ENCODE measurements around the gene CALN1. TPM values are rescaled to one million over a fixed set of nuclear protein-coding genes. Genes with fewer than 3 reads are reported as not detected.

The CALN1 gene
- total and polyA plus RNA-seq, 9 of the 15 experiments (the other 6 are each of a cell fraction or from before 2014, with no cell fraction given) = 1.4 to 7.5 (median 3.3) TPM

DNA sequence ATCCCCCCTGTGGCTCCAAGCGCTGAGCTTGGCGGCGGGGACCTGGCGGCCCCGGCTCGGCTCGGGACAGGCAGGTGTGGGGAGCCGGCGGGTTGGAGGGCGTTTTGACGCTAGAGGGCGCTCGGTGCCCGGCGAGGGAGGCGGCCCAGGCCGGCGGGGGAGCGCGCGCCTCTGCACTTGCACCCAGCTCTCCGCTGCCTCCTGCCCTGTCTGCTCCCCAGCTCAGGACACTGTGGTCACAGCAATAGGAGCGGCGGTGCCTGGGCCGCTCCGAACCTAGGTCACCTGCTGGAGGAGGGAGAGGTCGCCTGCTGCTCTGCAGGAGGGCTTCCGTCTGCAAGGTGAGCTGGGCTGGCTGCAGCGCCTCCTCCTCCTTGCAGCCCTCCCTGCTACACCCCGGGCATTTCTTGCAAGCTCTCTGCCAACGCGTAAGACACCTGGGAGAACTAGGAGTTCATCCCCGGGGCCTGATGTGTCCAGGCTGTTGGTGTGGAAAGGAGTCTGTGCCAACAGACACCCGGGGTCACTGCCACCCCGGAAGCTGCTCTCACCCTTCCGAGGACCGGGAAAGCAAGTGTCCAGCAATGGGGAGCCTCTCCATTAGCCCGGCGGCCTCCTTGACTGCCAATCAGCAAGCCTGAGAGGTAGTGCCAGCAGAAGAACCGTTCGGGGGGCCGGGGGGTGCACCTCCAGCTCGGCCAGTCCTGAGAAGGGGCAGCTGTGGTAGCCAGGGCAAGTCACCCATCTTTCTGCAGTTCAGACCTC lies 659.8 kb downstream of the CALN1 start (continued):
- peak; percentile 91 for TF ChIP-seq RB1 (IDR thresholded peaks at IDR 0.05; ENCODE audit: low read depth)
- no peak for TF ChIP-seq FOXJ2 (tag; IDR thresholded peaks at IDR 0.05)
- TF ChIP-seq EHMT2 (IDR thresholded peaks at IDR 0.05) = no peak
- TF ChIP-seq FOXP1 (CRISPR knock-in tag; IDR thresholded peaks at IDR 0.05) = no peak
- TF ChIP-seq, protein P1, sequence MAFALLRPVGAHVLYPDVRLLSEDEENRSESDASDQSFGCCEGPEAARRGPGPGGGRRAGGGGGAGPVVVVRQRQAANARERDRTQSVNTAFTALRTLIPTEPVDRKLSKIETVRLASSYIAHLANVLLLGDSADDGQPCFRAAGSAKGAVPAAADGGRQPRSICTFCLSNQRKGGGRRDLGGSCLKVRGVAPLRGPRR (CRISPR knock-in tag; IDR thresholded peaks at IDR 0.05) = no peak
- TF ChIP-seq ZNF79 (CRISPR knock-in tag; IDR thresholded peaks at IDR 0.05; ENCODE audit: low read depth) = no peak
- TF ChIP-seq, protein P2, sequence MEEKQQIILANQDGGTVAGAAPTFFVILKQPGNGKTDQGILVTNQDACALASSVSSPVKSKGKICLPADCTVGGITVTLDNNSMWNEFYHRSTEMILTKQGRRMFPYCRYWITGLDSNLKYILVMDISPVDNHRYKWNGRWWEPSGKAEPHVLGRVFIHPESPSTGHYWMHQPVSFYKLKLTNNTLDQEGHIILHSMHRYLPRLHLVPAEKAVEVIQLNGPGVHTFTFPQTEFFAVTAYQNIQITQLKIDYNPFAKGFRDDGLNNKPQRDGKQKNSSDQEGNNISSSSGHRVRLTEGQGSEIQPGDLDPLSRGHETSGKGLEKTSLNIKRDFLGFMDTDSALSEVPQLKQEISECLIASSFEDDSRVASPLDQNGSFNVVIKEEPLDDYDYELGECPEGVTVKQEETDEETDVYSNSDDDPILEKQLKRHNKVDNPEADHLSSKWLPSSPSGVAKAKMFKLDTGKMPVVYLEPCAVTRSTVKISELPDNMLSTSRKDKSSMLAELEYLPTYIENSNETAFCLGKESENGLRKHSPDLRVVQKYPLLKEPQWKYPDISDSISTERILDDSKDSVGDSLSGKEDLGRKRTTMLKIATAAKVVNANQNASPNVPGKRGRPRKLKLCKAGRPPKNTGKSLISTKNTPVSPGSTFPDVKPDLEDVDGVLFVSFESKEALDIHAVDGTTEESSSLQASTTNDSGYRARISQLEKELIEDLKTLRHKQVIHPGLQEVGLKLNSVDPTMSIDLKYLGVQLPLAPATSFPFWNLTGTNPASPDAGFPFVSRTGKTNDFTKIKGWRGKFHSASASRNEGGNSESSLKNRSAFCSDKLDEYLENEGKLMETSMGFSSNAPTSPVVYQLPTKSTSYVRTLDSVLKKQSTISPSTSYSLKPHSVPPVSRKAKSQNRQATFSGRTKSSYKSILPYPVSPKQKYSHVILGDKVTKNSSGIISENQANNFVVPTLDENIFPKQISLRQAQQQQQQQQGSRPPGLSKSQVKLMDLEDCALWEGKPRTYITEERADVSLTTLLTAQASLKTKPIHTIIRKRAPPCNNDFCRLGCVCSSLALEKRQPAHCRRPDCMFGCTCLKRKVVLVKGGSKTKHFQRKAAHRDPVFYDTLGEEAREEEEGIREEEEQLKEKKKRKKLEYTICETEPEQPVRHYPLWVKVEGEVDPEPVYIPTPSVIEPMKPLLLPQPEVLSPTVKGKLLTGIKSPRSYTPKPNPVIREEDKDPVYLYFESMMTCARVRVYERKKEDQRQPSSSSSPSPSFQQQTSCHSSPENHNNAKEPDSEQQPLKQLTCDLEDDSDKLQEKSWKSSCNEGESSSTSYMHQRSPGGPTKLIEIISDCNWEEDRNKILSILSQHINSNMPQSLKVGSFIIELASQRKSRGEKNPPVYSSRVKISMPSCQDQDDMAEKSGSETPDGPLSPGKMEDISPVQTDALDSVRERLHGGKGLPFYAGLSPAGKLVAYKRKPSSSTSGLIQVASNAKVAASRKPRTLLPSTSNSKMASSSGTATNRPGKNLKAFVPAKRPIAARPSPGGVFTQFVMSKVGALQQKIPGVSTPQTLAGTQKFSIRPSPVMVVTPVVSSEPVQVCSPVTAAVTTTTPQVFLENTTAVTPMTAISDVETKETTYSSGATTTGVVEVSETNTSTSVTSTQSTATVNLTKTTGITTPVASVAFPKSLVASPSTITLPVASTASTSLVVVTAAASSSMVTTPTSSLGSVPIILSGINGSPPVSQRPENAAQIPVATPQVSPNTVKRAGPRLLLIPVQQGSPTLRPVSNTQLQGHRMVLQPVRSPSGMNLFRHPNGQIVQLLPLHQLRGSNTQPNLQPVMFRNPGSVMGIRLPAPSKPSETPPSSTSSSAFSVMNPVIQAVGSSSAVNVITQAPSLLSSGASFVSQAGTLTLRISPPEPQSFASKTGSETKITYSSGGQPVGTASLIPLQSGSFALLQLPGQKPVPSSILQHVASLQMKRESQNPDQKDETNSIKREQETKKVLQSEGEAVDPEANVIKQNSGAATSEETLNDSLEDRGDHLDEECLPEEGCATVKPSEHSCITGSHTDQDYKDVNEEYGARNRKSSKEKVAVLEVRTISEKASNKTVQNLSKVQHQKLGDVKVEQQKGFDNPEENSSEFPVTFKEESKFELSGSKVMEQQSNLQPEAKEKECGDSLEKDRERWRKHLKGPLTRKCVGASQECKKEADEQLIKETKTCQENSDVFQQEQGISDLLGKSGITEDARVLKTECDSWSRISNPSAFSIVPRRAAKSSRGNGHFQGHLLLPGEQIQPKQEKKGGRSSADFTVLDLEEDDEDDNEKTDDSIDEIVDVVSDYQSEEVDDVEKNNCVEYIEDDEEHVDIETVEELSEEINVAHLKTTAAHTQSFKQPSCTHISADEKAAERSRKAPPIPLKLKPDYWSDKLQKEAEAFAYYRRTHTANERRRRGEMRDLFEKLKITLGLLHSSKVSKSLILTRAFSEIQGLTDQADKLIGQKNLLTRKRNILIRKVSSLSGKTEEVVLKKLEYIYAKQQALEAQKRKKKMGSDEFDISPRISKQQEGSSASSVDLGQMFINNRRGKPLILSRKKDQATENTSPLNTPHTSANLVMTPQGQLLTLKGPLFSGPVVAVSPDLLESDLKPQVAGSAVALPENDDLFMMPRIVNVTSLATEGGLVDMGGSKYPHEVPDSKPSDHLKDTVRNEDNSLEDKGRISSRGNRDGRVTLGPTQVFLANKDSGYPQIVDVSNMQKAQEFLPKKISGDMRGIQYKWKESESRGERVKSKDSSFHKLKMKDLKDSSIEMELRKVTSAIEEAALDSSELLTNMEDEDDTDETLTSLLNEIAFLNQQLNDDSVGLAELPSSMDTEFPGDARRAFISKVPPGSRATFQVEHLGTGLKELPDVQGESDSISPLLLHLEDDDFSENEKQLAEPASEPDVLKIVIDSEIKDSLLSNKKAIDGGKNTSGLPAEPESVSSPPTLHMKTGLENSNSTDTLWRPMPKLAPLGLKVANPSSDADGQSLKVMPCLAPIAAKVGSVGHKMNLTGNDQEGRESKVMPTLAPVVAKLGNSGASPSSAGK (IDR thresholded peaks at IDR 0.05) = no peak
- no peak for TF ChIP-seq SAFB2 (IDR thresholded peaks at IDR 0.05; ENCODE audit: borderline replicate concordance, low read depth, low read length, severe bottlenecking)
- TF ChIP-seq, protein P3, sequence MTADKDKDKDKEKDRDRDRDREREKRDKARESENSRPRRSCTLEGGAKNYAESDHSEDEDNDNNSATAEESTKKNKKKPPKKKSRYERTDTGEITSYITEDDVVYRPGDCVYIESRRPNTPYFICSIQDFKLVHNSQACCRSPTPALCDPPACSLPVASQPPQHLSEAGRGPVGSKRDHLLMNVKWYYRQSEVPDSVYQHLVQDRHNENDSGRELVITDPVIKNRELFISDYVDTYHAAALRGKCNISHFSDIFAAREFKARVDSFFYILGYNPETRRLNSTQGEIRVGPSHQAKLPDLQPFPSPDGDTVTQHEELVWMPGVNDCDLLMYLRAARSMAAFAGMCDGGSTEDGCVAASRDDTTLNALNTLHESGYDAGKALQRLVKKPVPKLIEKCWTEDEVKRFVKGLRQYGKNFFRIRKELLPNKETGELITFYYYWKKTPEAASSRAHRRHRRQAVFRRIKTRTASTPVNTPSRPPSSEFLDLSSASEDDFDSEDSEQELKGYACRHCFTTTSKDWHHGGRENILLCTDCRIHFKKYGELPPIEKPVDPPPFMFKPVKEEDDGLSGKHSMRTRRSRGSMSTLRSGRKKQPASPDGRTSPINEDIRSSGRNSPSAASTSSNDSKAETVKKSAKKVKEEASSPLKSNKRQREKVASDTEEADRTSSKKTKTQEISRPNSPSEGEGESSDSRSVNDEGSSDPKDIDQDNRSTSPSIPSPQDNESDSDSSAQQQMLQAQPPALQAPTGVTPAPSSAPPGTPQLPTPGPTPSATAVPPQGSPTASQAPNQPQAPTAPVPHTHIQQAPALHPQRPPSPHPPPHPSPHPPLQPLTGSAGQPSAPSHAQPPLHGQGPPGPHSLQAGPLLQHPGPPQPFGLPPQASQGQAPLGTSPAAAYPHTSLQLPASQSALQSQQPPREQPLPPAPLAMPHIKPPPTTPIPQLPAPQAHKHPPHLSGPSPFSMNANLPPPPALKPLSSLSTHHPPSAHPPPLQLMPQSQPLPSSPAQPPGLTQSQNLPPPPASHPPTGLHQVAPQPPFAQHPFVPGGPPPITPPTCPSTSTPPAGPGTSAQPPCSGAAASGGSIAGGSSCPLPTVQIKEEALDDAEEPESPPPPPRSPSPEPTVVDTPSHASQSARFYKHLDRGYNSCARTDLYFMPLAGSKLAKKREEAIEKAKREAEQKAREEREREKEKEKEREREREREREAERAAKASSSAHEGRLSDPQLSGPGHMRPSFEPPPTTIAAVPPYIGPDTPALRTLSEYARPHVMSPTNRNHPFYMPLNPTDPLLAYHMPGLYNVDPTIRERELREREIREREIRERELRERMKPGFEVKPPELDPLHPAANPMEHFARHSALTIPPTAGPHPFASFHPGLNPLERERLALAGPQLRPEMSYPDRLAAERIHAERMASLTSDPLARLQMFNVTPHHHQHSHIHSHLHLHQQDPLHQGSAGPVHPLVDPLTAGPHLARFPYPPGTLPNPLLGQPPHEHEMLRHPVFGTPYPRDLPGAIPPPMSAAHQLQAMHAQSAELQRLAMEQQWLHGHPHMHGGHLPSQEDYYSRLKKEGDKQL (CRISPR knock-in tag; IDR thresholded peaks at IDR 0.05; ENCODE audit: borderline replicate concordance) = no peak
- no peak for TF ChIP-seq MCM3 (IDR thresholded peaks at IDR 0.05)
- TF ChIP-seq HDGF (IDR thresholded peaks at IDR 0.05) = no peak
